ENCODE measurements around the gene SLC35E3. TPM values are rescaled to one million over a fixed set of nuclear protein-coding genes. Genes with fewer than 3 reads are reported as not detected.
"Not testable (repeated sequence)": the region's sequence is repeated elsewhere in the genome, so short reads cannot be mapped to it uniquely, and the experiment has no call there.

SLC35E3 gene
- total RNA-seq, 1 donor from 2014 or later = 4.7 TPM

GRCh38 chr12:68793436-68793835 is 47.5 kb downstream of the SLC35E3 start:
- Histone ChIP-seq H3K27ac (ENCODE audit: low read depth, low read length) (no peak overlapping the region), H3K27me3 (ENCODE audit: control insufficient read depth in 3 of 3, insufficient read depth in 3 of 3, low read length in 3 of 3) (no peaks in the 10 kb centered on the region), H3K9me3 (ENCODE audit: control insufficient read depth in 3 of 3, low read length in 3 of 3) (no peaks in the 10 kb centered on the region), H3K4me3 (ENCODE audit: low read length in 3 of 3) (no peak overlapping the region), H3K4me1 (ENCODE audit: control insufficient read depth in 3 of 3, insufficient read depth in 3 of 3, low read length in 3 of 3) (no peaks in the 10 kb centered on the region), H3K9ac (ENCODE audit: low read depth in 1 of 3, low read length in 3 of 3) (no peak overlapping the region), H3K36me3 (ENCODE audit: control insufficient read depth in 3 of 3, insufficient read depth in 3 of 3, low read length in 3 of 3) (no peaks in the 10 kb centered on the region)

- H3K9me3 ChIP-seq (ENCODE audit: control insufficient read depth in 3 of 3, low read length in 3 of 3) = no peaks in the 10 kb centered on the region
Observed at GRCh38 chr12:68793975-68794652, 48.1 kb downstream of the SLC35E3 start.

GRCh38 chr12:68794653-68795251 is 48.8 kb downstream of the SLC35E3 start:
- H3K4me1 ChIP-seq (ENCODE audit: control insufficient read depth in 3 of 3, insufficient read depth in 3 of 3, low read length in 3 of 3) = no peaks in the 10 kb centered on the region
- H3K36me3 ChIP-seq (ENCODE audit: control insufficient read depth in 3 of 3, insufficient read depth in 3 of 3, low read length in 3 of 3) = no peaks in the 10 kb centered on the region
- H3K9me3 ChIP-seq (ENCODE audit: control insufficient read depth in 3 of 3, low read length in 3 of 3) = no peaks in the 10 kb centered on the region
- no peak overlapping the region for H3K9ac ChIP-seq (ENCODE audit: low read depth in 1 of 3, low read length in 3 of 3)
- H3K27ac ChIP-seq (ENCODE audit: low read depth, low read length) = no peak overlapping the region
- no peaks in the 10 kb centered on the region for H3K27me3 ChIP-seq (ENCODE audit: control insufficient read depth in 3 of 3, insufficient read depth in 3 of 3, low read length in 3 of 3)
- no peak overlapping the region for H3K4me3 ChIP-seq (ENCODE audit: low read length in 3 of 3)

More at GRCh38 chr12:68793975-68794652, 48.1 kb downstream of the SLC35E3 start:
- Histone ChIP-seq H3K27me3 (ENCODE audit: control insufficient read depth in 3 of 3, insufficient read depth in 3 of 3, low read length in 3 of 3) (no peaks in the 10 kb centered on the region), H3K4me1 (ENCODE audit: control insufficient read depth in 3 of 3, insufficient read depth in 3 of 3, low read length in 3 of 3) (no peaks in the 10 kb centered on the region), H3K4me3 (ENCODE audit: low read length in 3 of 3) (no peak overlapping the region), H3K27ac (ENCODE audit: low read depth, low read length) (no peak overlapping the region), H3K9ac (ENCODE audit: low read depth in 1 of 3, low read length in 3 of 3) (no peak overlapping the region), H3K36me3 (ENCODE audit: control insufficient read depth in 3 of 3, insufficient read depth in 3 of 3, low read length in 3 of 3) (no peaks in the 10 kb centered on the region)

- H3K27ac ChIP-seq (ENCODE audit: low read depth, low read length) = no peak overlapping the region
- H3K9me3 ChIP-seq (ENCODE audit: control insufficient read depth in 3 of 3, low read length in 3 of 3) = no peaks in the 10 kb centered on the region
- no peak overlapping the region for H3K4me3 ChIP-seq (ENCODE audit: low read length in 3 of 3)
- H3K36me3 ChIP-seq (ENCODE audit: control insufficient read depth in 3 of 3, insufficient read depth in 3 of 3, low read length in 3 of 3) = no peaks in the 10 kb centered on the region
- H3K4me1 ChIP-seq (ENCODE audit: control insufficient read depth in 3 of 3, insufficient read depth in 3 of 3, low read length in 3 of 3) = no peaks in the 10 kb centered on the region
- H3K9ac ChIP-seq (ENCODE audit: low read depth in 1 of 3, low read length in 3 of 3) = no peak overlapping the region
- no peaks in the 10 kb centered on the region for H3K27me3 ChIP-seq (ENCODE audit: control insufficient read depth in 3 of 3, insufficient read depth in 3 of 3, low read length in 3 of 3)
Observed at GRCh38 chr12:68796399-68796798, 50.4 kb downstream of the SLC35E3 start.

- H3K9me3 ChIP-seq (ENCODE audit: control insufficient read depth in 3 of 3, low read length in 3 of 3) = no peaks in the 10 kb centered on the region
- H3K9ac ChIP-seq (ENCODE audit: low read depth in 1 of 3, low read length in 3 of 3) = no peak overlapping the region
- H3K4me3 ChIP-seq (ENCODE audit: low read length in 3 of 3) = no peak overlapping the region
- no peaks in the 10 kb centered on the region for H3K36me3 ChIP-seq (ENCODE audit: control insufficient read depth in 3 of 3, insufficient read depth in 3 of 3, low read length in 3 of 3)
- no peaks in the 10 kb centered on the region for H3K4me1 ChIP-seq (ENCODE audit: control insufficient read depth in 3 of 3, insufficient read depth in 3 of 3, low read length in 3 of 3)
- H3K27me3 ChIP-seq (ENCODE audit: control insufficient read depth in 3 of 3, insufficient read depth in 3 of 3, low read length in 3 of 3) = no peaks in the 10 kb centered on the region
- H3K27ac ChIP-seq (ENCODE audit: low read depth, low read length) = no peak overlapping the region
Observed at GRCh38 chr12:68798882-68799234, 52.9 kb downstream of the SLC35E3 start.

- no peaks in the 10 kb centered on the region for H3K4me1 ChIP-seq (ENCODE audit: control insufficient read depth in 3 of 3, insufficient read depth in 3 of 3, low read length in 3 of 3)
- no peaks in the 10 kb centered on the region for H3K36me3 ChIP-seq (ENCODE audit: control insufficient read depth in 3 of 3, insufficient read depth in 3 of 3, low read length in 3 of 3)
- H3K9me3 ChIP-seq (ENCODE audit: control insufficient read depth in 3 of 3, low read length in 3 of 3) = no peaks in the 10 kb centered on the region
- no peak overlapping the region for H3K4me3 ChIP-seq (ENCODE audit: low read length in 3 of 3)
- no peak overlapping the region for H3K27ac ChIP-seq (ENCODE audit: low read depth, low read length)
- H3K9ac ChIP-seq (ENCODE audit: low read depth in 1 of 3, low read length in 3 of 3) = no peak overlapping the region
- H3K27me3 ChIP-seq (ENCODE audit: control insufficient read depth in 3 of 3, insufficient read depth in 3 of 3, low read length in 3 of 3) = no peaks in the 10 kb centered on the region
Observed at GRCh38 chr12:68800294-68800693, 54.3 kb downstream of the SLC35E3 start.

- not testable (repeated sequence) for H3K4me3 ChIP-seq (ENCODE audit: low read length in 3 of 3); H3K27ac ChIP-seq (ENCODE audit: low read depth, low read length); H3K9ac ChIP-seq (ENCODE audit: low read depth in 1 of 3, low read length in 3 of 3); H3K9me3 ChIP-seq (ENCODE audit: control insufficient read depth in 3 of 3, low read length in 3 of 3); H3K4me1 ChIP-seq (ENCODE audit: control insufficient read depth in 3 of 3, insufficient read depth in 3 of 3, low read length in 3 of 3); H3K27me3 ChIP-seq (ENCODE audit: control insufficient read depth in 3 of 3, insufficient read depth in 3 of 3, low read length in 3 of 3); H3K36me3 ChIP-seq (ENCODE audit: control insufficient read depth in 3 of 3, insufficient read depth in 3 of 3, low read length in 3 of 3)
Observed at GRCh38 chr12:68801124-68801523, 55.1 kb downstream of the SLC35E3 start.

- H3K27ac ChIP-seq (ENCODE audit: low read depth, low read length); H3K9ac ChIP-seq (ENCODE audit: low read depth in 1 of 3, low read length in 3 of 3); H3K27me3 ChIP-seq (ENCODE audit: control insufficient read depth in 3 of 3, insufficient read depth in 3 of 3, low read length in 3 of 3); H3K36me3 ChIP-seq (ENCODE audit: control insufficient read depth in 3 of 3, insufficient read depth in 3 of 3, low read length in 3 of 3); H3K4me3 ChIP-seq (ENCODE audit: low read length in 3 of 3); H3K9me3 ChIP-seq (ENCODE audit: control insufficient read depth in 3 of 3, low read length in 3 of 3); H3K4me1 ChIP-seq (ENCODE audit: control insufficient read depth in 3 of 3, insufficient read depth in 3 of 3, low read length in 3 of 3): not testable (repeated sequence)
Observed at GRCh38 chr12:68802372-68802745, 56.4 kb downstream of the SLC35E3 start.

- H3K36me3 ChIP-seq (ENCODE audit: control insufficient read depth in 3 of 3, insufficient read depth in 3 of 3, low read length in 3 of 3); H3K9me3 ChIP-seq (ENCODE audit: control insufficient read depth in 3 of 3, low read length in 3 of 3); H3K4me1 ChIP-seq (ENCODE audit: control insufficient read depth in 3 of 3, insufficient read depth in 3 of 3, low read length in 3 of 3); H3K27me3 ChIP-seq (ENCODE audit: control insufficient read depth in 3 of 3, insufficient read depth in 3 of 3, low read length in 3 of 3); H3K27ac ChIP-seq (ENCODE audit: low read depth, low read length); H3K9ac ChIP-seq (ENCODE audit: low read depth in 1 of 3, low read length in 3 of 3); H3K4me3 ChIP-seq (ENCODE audit: low read length in 3 of 3): not testable (repeated sequence)
Observed at GRCh38 chr12:68802911-68803651, 57.1 kb downstream of the SLC35E3 start.

GRCh38 chr12:68803948-68804656 is 58.1 kb downstream of the SLC35E3 start:
- no peak overlapping the region for H3K4me3 ChIP-seq (ENCODE audit: low read length in 3 of 3)
- H3K4me1 ChIP-seq (ENCODE audit: control insufficient read depth in 3 of 3, insufficient read depth in 3 of 3, low read length in 3 of 3) = peaks cover 3 to 7% (median 6%) of the 10 kb centered on the region in 3 donors
- H3K27me3 ChIP-seq (ENCODE audit: control insufficient read depth in 3 of 3, insufficient read depth in 3 of 3, low read length in 3 of 3) = no peaks in the 10 kb centered on the region
- H3K36me3 ChIP-seq (ENCODE audit: control insufficient read depth in 3 of 3, insufficient read depth in 3 of 3, low read length in 3 of 3) = no peaks in the 10 kb centered on the region
- no peaks in the 10 kb centered on the region for H3K9me3 ChIP-seq (ENCODE audit: control insufficient read depth in 3 of 3, low read length in 3 of 3)
- no peak overlapping the region for H3K27ac ChIP-seq (ENCODE audit: low read depth, low read length)
- H3K9ac ChIP-seq (ENCODE audit: low read depth in 1 of 3, low read length in 3 of 3) = no peak overlapping the region
